Omental fat pad (tissue), 4 donors: ENCODE data around the gene SPAG7. TPM values are rescaled to one million over a fixed set of nuclear protein-coding genes. Genes with fewer than 3 reads are reported as not detected.

Experiments used
- ATAC-seq: fragments of 150-250 bp; one replicate; pipeline ENCODE4 v1.9.1; 2016; ENCODE audit warnings: mild to moderate bottlenecking, moderate library complexity; ENCODE audit not compliant: low FRiP score
- DNase-seq: peaks from one replicate; pipeline ENCODE4 v3.0.0-alpha.2; 2019; ENCODE audit warnings: low spot score
- CTCF ChIP-seq, 3 donors: fragments of 450-650 bp; IDR thresholded peaks; one replicate each; pipeline ENCODE4 v1.5.1; 2016 to 2017; ENCODE audit warnings: antibody characterized with exemption in 3 of 3, mild to moderate bottlenecking in 3 of 3, moderate library complexity in 2 of 3
- total RNA-seq, 4 donors: library from RNA; depleted of rRNA; stranded (reverse); fragments of >200 nt; gene quantifications; one replicate each; pipeline ENCODE4 v1.1.0, GENCODE V29; 2016

Gene SPAG7
- total RNA-seq, 4 donors from 2014 or later, result 45.3 to 71.0 (median 47.5) TPM

- peak; percentile 86 for ATAC-seq
- peak; percentile 76 for DNase-seq
- TF ChIP-seq CTCF (IDR thresholded peaks at IDR 0.05), result no peak
Observed at GRCh38 chr17:4986951-4987766, 19.5 kb upstream of the SPAG7 start, which contains the start of gene CAMTA2. Gene CAMTA2 (minus strand): TSS chr17:4987675. CDS start chr17:4986222, 1,453 bp downstream.

- DNase-seq (no peak), ATAC-seq (no peak)
- no peak for TF ChIP-seq CTCF (IDR thresholded peaks at IDR 0.05)
Observed at GRCh38 chr17:4986403-4986802, 18.8 kb upstream of the SPAG7 start.

- no peak for TF ChIP-seq CTCF (IDR thresholded peaks at IDR 0.05)
- ATAC-seq (no peak), DNase-seq (no peak)
Observed at GRCh38 chr17:4982305-4982704, 14.7 kb upstream of the SPAG7 start.

GRCh38 chr17:4980644-4981216 lies 13.1 kb upstream of the SPAG7 start:
- TF ChIP-seq CTCF (IDR thresholded peaks at IDR 0.05), result peak in 1 of 3 donors; percentile 66
- ATAC-seq (peak; percentile 62), DNase-seq (no peak)

- DNase-seq, result no peak
- no peak for TF ChIP-seq CTCF (IDR thresholded peaks at IDR 0.05)
- no peak for ATAC-seq
Observed at GRCh38 chr17:4978726-4979125, 11.1 kb upstream of the SPAG7 start.

- DNase-seq, result no peak
- TF ChIP-seq CTCF (IDR thresholded peaks at IDR 0.05), result no peak
- no peak for ATAC-seq
Observed at GRCh38 chr17:4974115-4974670, 6.6 kb upstream of the SPAG7 start.
